ENCODE data around the gene SAMD9.
"Not testable (repeated sequence)": the region's sequence is repeated elsewhere in the genome, so short reads cannot be mapped to it uniquely, and the experiment has no call there.

The SAMD9 gene

GRCh38 chr7:93123532-93123931 lies 5.8 kb upstream of the SAMD9 start:
- not testable (repeated sequence) for H3K9ac ChIP-seq (ENCODE audit: low read depth in 1 of 2, low read length in 2 of 2); H3K9me3 ChIP-seq (ENCODE audit: control insufficient read depth in 2 of 2, low read length in 2 of 2); H3K4me1 ChIP-seq (ENCODE audit: control insufficient read depth in 2 of 2, insufficient read depth in 2 of 2, low read length in 2 of 2); H3K27ac ChIP-seq (ENCODE audit: low read depth in 2 of 2, low read length in 2 of 2); H3K36me3 ChIP-seq (ENCODE audit: control insufficient read depth in 2 of 2, insufficient read depth in 2 of 2, low read length in 2 of 2); H3K27me3 ChIP-seq (ENCODE audit: control insufficient read depth in 2 of 2, insufficient read depth in 2 of 2, low read length in 2 of 2); H3K4me3 ChIP-seq (ENCODE audit: low read length in 2 of 2)

GRCh38 chr7:93120592-93121549 lies 3.1 kb upstream of the SAMD9 start:
- Histone ChIP-seq H3K36me3 (ENCODE audit: control insufficient read depth in 2 of 2, insufficient read depth in 2 of 2, low read length in 2 of 2) (no peaks in the 10 kb centered on the region), H3K27ac (ENCODE audit: low read depth in 2 of 2, low read length in 2 of 2) (peak overlapping the region in 1 of 2 donors; percentile 16), H3K4me1 (ENCODE audit: control insufficient read depth in 2 of 2, insufficient read depth in 2 of 2, low read length in 2 of 2) (peaks cover 6 to 13% of the 10 kb centered on the region in 2 donors), H3K4me3 (ENCODE audit: low read length in 2 of 2) (no peak overlapping the region), H3K9ac (ENCODE audit: low read depth in 1 of 2, low read length in 2 of 2) (no peak overlapping the region), H3K9me3 (ENCODE audit: control insufficient read depth in 2 of 2, low read length in 2 of 2) (no peaks in the 10 kb centered on the region), H3K27me3 (ENCODE audit: control insufficient read depth in 2 of 2, insufficient read depth in 2 of 2, low read length in 2 of 2) (no peaks in the 10 kb centered on the region)

GRCh38 chr7:93119191-93119905 lies 1.6 kb upstream of the SAMD9 start:
- Histone ChIP-seq H3K36me3 (ENCODE audit: control insufficient read depth in 2 of 2, insufficient read depth in 2 of 2, low read length in 2 of 2) (peaks cover 0 to 3% of the 10 kb centered on the region in 2 donors), H3K27ac (ENCODE audit: low read depth in 2 of 2, low read length in 2 of 2) (no peak overlapping the region), H3K9me3 (ENCODE audit: control insufficient read depth in 2 of 2, low read length in 2 of 2) (no peaks in the 10 kb centered on the region), H3K4me3 (ENCODE audit: low read length in 2 of 2) (no peak overlapping the region), H3K9ac (ENCODE audit: low read depth in 1 of 2, low read length in 2 of 2) (no peak overlapping the region), H3K27me3 (ENCODE audit: control insufficient read depth in 2 of 2, insufficient read depth in 2 of 2, low read length in 2 of 2) (no peaks in the 10 kb centered on the region), H3K4me1 (ENCODE audit: control insufficient read depth in 2 of 2, insufficient read depth in 2 of 2, low read length in 2 of 2) (peaks cover 10 to 13% of the 10 kb centered on the region in 2 donors)

- Histone ChIP-seq H3K36me3 (ENCODE audit: control insufficient read depth in 2 of 2, insufficient read depth in 2 of 2, low read length in 2 of 2) (peaks cover 0 to 3% of the 10 kb centered on the region in 2 donors), H3K4me1 (ENCODE audit: control insufficient read depth in 2 of 2, insufficient read depth in 2 of 2, low read length in 2 of 2) (peaks cover 10 to 13% of the 10 kb centered on the region in 2 donors), H3K27ac (ENCODE audit: low read depth in 2 of 2, low read length in 2 of 2) (peak overlapping the region; percentile 16 to 77), H3K9ac (ENCODE audit: low read depth in 1 of 2, low read length in 2 of 2) (peak overlapping the region; percentile 14 to 68), H3K9me3 (ENCODE audit: control insufficient read depth in 2 of 2, low read length in 2 of 2) (no peaks in the 10 kb centered on the region), H3K4me3 (ENCODE audit: low read length in 2 of 2) (peak overlapping the region; percentile 70 to 80), H3K27me3 (ENCODE audit: control insufficient read depth in 2 of 2, insufficient read depth in 2 of 2, low read length in 2 of 2) (no peaks in the 10 kb centered on the region)
Measured at GRCh38 chr7:93117327-93117726, 452 bp downstream of the SAMD9 start.

- H3K27me3 ChIP-seq (ENCODE audit: control insufficient read depth in 2 of 2, insufficient read depth in 2 of 2, low read length in 2 of 2) = no peaks in the 10 kb centered on the region
- H3K36me3 ChIP-seq (ENCODE audit: control insufficient read depth in 2 of 2, insufficient read depth in 2 of 2, low read length in 2 of 2) = peaks cover 0 to 3% of the 10 kb centered on the region in 2 donors
- no peak overlapping the region for H3K27ac ChIP-seq (ENCODE audit: low read depth in 2 of 2, low read length in 2 of 2)
- no peaks in the 10 kb centered on the region for H3K9me3 ChIP-seq (ENCODE audit: control insufficient read depth in 2 of 2, low read length in 2 of 2)
- no peak overlapping the region for H3K9ac ChIP-seq (ENCODE audit: low read depth in 1 of 2, low read length in 2 of 2)
- H3K4me3 ChIP-seq (ENCODE audit: low read length in 2 of 2) = peak overlapping the region; percentile 44 to 80
- H3K4me1 ChIP-seq (ENCODE audit: control insufficient read depth in 2 of 2, insufficient read depth in 2 of 2, low read length in 2 of 2) = peaks cover 10 to 11% of the 10 kb centered on the region in 2 donors
Measured at GRCh38 chr7:93115796-93116195, 2.0 kb downstream of the SAMD9 start.

GRCh38 chr7:93108003-93108402 lies 9.8 kb downstream of the SAMD9 start:
- Histone ChIP-seq H3K4me1 (ENCODE audit: control insufficient read depth in 2 of 2, insufficient read depth in 2 of 2, low read length in 2 of 2) (no peaks in the 10 kb centered on the region), H3K27me3 (ENCODE audit: control insufficient read depth in 2 of 2, insufficient read depth in 2 of 2, low read length in 2 of 2) (no peaks in the 10 kb centered on the region), H3K27ac (ENCODE audit: low read depth in 2 of 2, low read length in 2 of 2) (no peak overlapping the region), H3K36me3 (ENCODE audit: control insufficient read depth in 2 of 2, insufficient read depth in 2 of 2, low read length in 2 of 2) (peaks cover 31 to 34% of the 10 kb centered on the region in 2 donors), H3K9me3 (ENCODE audit: control insufficient read depth in 2 of 2, low read length in 2 of 2) (peaks cover 21 to 25% of the 10 kb centered on the region in 2 donors), H3K9ac (ENCODE audit: low read depth in 1 of 2, low read length in 2 of 2) (no peak overlapping the region), H3K4me3 (ENCODE audit: low read length in 2 of 2) (no peak overlapping the region)

GRCh38 chr7:93097388-93097787 lies 20.4 kb downstream of the SAMD9 start:
- Histone ChIP-seq H3K27ac (ENCODE audit: low read depth in 2 of 2, low read length in 2 of 2) (no peak overlapping the region), H3K4me1 (ENCODE audit: control insufficient read depth in 2 of 2, insufficient read depth in 2 of 2, low read length in 2 of 2) (no peaks in the 10 kb centered on the region), H3K9me3 (ENCODE audit: control insufficient read depth in 2 of 2, low read length in 2 of 2) (peaks cover under 1 to 7% of the 10 kb centered on the region in 2 donors), H3K36me3 (ENCODE audit: control insufficient read depth in 2 of 2, insufficient read depth in 2 of 2, low read length in 2 of 2) (no peaks in the 10 kb centered on the region), H3K27me3 (ENCODE audit: control insufficient read depth in 2 of 2, insufficient read depth in 2 of 2, low read length in 2 of 2) (no peaks in the 10 kb centered on the region), H3K9ac (ENCODE audit: low read depth in 1 of 2, low read length in 2 of 2) (no peak overlapping the region), H3K4me3 (ENCODE audit: low read length in 2 of 2) (no peak overlapping the region)

GRCh38 chr7:93092757-93093370 lies 24.9 kb downstream of the SAMD9 start:
- Histone ChIP-seq H3K9me3 (ENCODE audit: control insufficient read depth in 2 of 2, low read length in 2 of 2) (no peaks in the 10 kb centered on the region), H3K9ac (ENCODE audit: low read depth in 1 of 2, low read length in 2 of 2) (no peak overlapping the region), H3K27ac (ENCODE audit: low read depth in 2 of 2, low read length in 2 of 2) (no peak overlapping the region), H3K27me3 (ENCODE audit: control insufficient read depth in 2 of 2, insufficient read depth in 2 of 2, low read length in 2 of 2) (no peaks in the 10 kb centered on the region), H3K4me3 (ENCODE audit: low read length in 2 of 2) (no peak overlapping the region), H3K4me1 (ENCODE audit: control insufficient read depth in 2 of 2, insufficient read depth in 2 of 2, low read length in 2 of 2) (no peaks in the 10 kb centered on the region), H3K36me3 (ENCODE audit: control insufficient read depth in 2 of 2, insufficient read depth in 2 of 2, low read length in 2 of 2) (no peaks in the 10 kb centered on the region)

GRCh38 chr7:93073357-93073756 lies 44.4 kb downstream of the SAMD9 start:
- H3K36me3 ChIP-seq (ENCODE audit: control insufficient read depth in 2 of 2, insufficient read depth in 2 of 2, low read length in 2 of 2); H3K9me3 ChIP-seq (ENCODE audit: control insufficient read depth in 2 of 2, low read length in 2 of 2); H3K27ac ChIP-seq (ENCODE audit: low read depth in 2 of 2, low read length in 2 of 2); H3K27me3 ChIP-seq (ENCODE audit: control insufficient read depth in 2 of 2, insufficient read depth in 2 of 2, low read length in 2 of 2); H3K9ac ChIP-seq (ENCODE audit: low read depth in 1 of 2, low read length in 2 of 2); H3K4me3 ChIP-seq (ENCODE audit: low read length in 2 of 2); H3K4me1 ChIP-seq (ENCODE audit: control insufficient read depth in 2 of 2, insufficient read depth in 2 of 2, low read length in 2 of 2): not testable (repeated sequence)

GRCh38 chr7:93062599-93062998 lies 55.2 kb downstream of the SAMD9 start:
- Histone ChIP-seq H3K27me3 (ENCODE audit: control insufficient read depth in 2 of 2, insufficient read depth in 2 of 2, low read length in 2 of 2) (no peaks in the 10 kb centered on the region), H3K4me3 (ENCODE audit: low read length in 2 of 2) (no peak overlapping the region), H3K9me3 (ENCODE audit: control insufficient read depth in 2 of 2, low read length in 2 of 2) (no peaks in the 10 kb centered on the region), H3K36me3 (ENCODE audit: control insufficient read depth in 2 of 2, insufficient read depth in 2 of 2, low read length in 2 of 2) (no peaks in the 10 kb centered on the region), H3K27ac (ENCODE audit: low read depth in 2 of 2, low read length in 2 of 2) (no peak overlapping the region), H3K9ac (ENCODE audit: low read depth in 1 of 2, low read length in 2 of 2) (no peak overlapping the region), H3K4me1 (ENCODE audit: control insufficient read depth in 2 of 2, insufficient read depth in 2 of 2, low read length in 2 of 2) (no peaks in the 10 kb centered on the region)

Data from mucosa of rectum (tissue), 2 donors.